A549 treated with RU486 at 1 μM for 4 hours (cell line): ENCODE data around the gene ATP6V0A1. TPM values are rescaled to one million over a fixed set of nuclear protein-coding genes. Genes with fewer than 3 reads are reported as not detected.

Source experiments
- total RNA-seq: library from RNA; stranded (reverse); fragments of 200-300 nt; extraction: Qiagen RNA extraction; gene quantifications from 5 replicates; pipeline ENCODE4 v1.2.3, GENCODE V29; 2022; ENCODE audit warnings: low read depth

ATP6V0A1 gene
- 35.1 to 45.6 TPM (median 43.9 TPM) in 5 replicates for total RNA-seq

DNA sequence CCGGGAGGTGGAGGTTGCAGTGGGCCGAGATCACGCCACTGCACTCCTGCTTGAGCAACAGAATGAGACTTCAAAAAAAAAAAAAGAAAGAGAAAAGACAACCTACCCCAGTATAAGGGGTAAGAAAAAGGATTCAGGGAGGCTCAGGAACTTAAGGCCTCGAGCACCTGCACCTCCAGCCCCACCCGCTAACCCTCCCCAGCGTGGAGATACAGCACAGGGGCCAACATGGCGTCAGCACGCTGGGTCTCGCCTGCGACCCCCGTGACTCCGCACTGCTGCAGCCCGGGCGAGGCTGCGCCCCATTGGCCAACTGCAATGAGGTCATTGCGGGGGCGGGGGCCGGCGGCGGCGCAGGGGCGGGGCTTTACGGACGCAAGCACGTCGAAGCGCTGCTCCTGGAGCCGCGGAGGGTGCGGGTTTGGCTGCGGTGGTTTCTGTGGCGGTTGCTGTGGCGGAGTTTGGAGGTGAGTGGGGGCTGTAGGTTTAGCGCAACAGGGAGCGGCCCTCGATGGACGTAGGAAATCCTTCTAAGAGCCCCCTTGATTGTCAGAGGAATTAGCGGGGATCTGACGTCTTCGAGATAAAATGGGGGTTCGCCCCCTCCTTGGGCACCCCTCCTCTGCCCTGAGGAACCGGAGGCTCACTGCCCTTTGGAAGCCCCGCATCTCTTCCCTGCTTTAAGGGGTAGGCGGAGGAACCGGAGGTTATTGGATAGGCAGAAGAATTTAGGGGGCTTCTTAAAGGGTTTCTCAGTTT, at the start of gene ATP6V0A1:
Gene ATP6V0A1, plus strand, starts transcription at position 382 of the 759 bp plus-strand sequence. CDS start 2,017 bp downstream, outside the sequence.

DNA sequence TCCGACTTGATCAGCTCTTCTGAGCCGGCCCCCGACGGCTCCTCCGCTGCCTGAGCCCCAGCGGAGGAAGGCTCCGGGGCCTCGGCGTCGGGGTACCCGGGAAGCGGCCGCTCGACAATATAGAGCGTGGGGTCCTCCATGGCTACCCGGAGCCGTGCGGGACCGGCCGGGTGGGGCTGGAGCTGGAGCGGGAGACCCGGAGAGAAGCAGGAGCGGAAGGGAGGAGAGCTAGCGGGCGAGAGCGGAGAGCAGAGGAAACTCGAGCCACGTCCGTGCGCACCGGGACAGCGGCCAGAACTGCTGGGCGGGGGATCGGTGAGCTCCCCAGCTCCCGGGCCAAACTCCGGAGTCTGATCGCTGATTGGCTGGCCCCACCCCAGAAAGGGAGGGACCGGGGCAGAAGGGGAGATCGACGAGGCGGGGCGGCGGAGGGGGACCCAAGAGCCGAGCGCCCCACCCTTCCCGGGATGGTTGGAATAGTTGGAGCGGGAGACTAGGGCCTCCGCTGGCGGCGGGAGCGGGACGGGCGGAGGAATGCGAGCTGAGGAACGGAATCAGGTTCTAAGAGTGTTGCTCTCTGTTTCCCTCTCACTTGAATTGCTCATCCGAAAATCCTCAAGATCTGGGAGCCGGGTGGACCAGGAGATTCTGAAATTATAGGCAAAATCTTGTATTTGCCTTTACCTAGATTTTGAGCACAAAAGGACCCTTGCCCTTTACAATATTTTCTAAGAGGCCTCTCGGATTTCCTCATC, 35.5 kb upstream of the ATP6V0A1 start, which contains the start of gene CAVIN1:
Gene CAVIN1, minus strand, starts transcription at position 299 of the 755 bp plus-strand sequence. Its CDS starts 159 bp downstream, at position 140.

DNA sequence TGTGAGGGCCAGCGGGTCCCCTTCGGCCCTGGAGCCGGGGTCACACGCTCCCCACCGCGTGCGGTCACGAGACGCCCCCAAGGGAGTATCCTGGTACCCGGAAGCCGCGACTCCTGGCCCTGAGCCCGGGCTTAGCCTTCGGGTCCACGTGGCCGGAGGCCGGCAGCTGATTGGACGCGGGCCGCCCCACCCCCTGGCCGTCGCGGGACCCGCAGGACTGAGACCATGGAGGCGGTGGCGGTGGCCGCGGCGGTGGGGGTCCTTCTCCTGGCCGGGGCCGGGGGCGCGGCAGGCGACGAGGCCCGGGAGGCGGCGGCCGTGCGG, 77.3 kb downstream of the ATP6V0A1 start, which contains the start of gene NAGLU:
Gene NAGLU, plus strand, starts transcription at position 194 of the 324 bp plus-strand sequence. Its CDS starts 32 bp downstream, at position 226.

DNA sequence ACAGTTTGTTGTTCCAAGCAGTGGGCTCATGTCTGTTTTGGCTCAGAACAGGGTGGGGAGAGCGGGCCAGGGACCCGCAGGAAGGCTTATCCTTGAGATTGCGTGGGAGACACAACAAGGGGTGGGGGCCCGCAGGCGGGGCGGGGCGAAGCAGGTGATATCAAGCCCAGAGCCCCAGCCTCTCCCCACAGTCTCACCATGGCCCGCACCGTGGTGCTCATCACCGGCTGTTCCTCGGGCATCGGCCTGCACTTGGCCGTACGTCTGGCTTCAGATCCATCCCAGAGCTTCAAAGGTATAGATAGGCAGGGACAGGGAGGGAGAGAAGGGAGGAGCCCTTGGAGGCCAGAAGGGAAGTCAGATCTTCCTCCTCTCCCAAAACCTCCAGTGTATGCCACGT, 94.1 kb downstream of the ATP6V0A1 start, which contains the start of gene HSD17B1:
Gene HSD17B1, plus strand, starts transcription at position 188 of the 400 bp plus-strand sequence. Its CDS starts 11 bp downstream, at position 199.

DNA sequence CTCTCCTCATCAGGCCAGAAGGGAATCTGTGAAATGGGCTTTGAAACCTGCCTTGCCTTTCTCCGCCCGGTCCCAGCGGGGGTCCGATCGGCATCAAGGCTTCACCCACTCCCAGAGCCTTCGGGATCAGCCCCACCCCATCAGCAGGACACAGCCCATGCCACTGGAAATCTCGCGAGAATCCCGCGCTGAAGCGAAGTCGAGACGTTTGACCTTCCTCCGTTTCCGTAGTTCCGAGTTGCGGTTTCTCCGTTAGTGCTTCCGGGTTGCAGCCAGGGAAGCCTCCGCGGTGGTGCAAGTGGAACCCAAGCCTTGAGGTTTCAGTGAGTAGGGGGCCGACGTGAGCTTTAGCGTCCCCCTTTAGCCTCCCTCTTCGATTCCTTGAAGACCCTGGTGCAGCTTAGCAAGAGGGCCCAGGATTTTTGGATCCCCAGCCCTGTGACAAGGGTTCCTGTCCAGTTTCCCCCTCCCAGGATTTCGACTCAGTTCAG, 103.3 kb downstream of the ATP6V0A1 start, which contains the start of gene COASY:
Gene COASY, plus strand, starts transcription at position 252 of the 491 bp plus-strand sequence. CDS start 475 bp downstream, outside the sequence.

DNA sequence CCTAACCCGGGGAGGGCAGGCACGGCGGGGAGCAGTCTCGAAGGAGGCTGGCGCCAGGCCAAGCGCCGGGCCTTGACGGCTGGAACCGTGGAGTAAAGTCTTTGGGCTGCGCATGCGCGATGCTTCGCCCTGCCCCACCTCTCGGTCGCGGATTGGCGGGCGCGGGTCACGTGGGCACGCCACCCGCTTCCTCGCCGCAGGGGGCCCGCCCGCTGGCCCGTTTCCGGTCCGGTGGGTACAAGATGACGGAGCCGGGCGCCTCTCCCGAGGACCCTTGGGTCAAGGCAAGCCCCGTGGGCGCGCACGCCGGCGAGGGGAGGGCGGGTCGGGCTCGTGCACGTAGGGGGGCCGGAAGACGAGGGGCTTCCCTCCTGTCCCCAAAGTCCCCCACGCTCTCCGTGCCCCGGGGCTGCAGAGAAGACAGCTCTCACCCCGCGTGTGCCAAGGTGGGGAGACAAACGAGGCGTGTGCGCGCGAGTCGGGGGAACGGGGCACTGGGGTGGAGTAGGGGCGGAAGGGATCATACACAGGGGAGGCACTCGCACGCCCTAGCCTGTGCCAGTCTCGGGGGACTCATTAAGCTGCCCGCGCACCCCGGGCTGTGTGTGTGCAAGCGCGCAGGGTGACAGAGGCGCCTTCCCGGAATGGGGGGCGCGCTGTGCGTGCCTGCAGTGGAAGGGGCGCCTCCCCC, 108.3 kb downstream of the ATP6V0A1 start, which contains the start of gene MLX:
Gene MLX, plus strand, starts transcription at position 218 of the 691 bp plus-strand sequence. Its CDS starts 25 bp downstream, at position 243.

Other genes starting within 250 kb of the ATP6V0A1 start
- gene STAT5B, start 182.5 kb upstream of the ATP6V0A1 start, total RNA-seq = 21.0 to 28.8 TPM (median 26.4 TPM) in 5 replicates
- gene STAT5A, start 170.4 kb upstream of the ATP6V0A1 start, total RNA-seq = 4.7 to 7.6 TPM (median 5.6 TPM) in 5 replicates
- gene STAT3, start 70.4 kb upstream of the ATP6V0A1 start, total RNA-seq = 75.3 to 78.0 TPM (median 76.5 TPM) in 5 replicates
- gene CAVIN1, start 35.6 kb upstream of the ATP6V0A1 start, total RNA-seq = 414 to 491 TPM (median 479 TPM) in 5 replicates
- 30.6 to 51.3 TPM (median 42.9 TPM) in 5 replicates for gene NAGLU, start 77.4 kb downstream of the ATP6V0A1 start, total RNA-seq
- 0.74 to 1.6 TPM (median 1.2 TPM) in 5 replicates for gene HSD17B1, start 94.0 kb downstream of the ATP6V0A1 start, total RNA-seq
- 103 to 140 TPM (median 121 TPM) in 5 replicates for gene COASY, start 103.3 kb downstream of the ATP6V0A1 start, total RNA-seq
- 52.8 to 64.7 TPM (median 57.9 TPM) in 5 replicates for gene MLX, start 108.2 kb downstream of the ATP6V0A1 start, total RNA-seq
- 34.1 to 40.6 TPM (median 38.3 TPM) in 5 replicates for gene PSMC3IP, start 118.9 kb downstream of the ATP6V0A1 start, total RNA-seq
- gene RETREG3, start 150.5 kb downstream of the ATP6V0A1 start, total RNA-seq = 26.5 to 30.0 TPM (median 28.4 TPM) in 5 replicates
- gene TUBG1, start 150.8 kb downstream of the ATP6V0A1 start, total RNA-seq = 139 to 156 TPM (median 151 TPM) in 5 replicates
- 16.9 to 25.5 TPM (median 22.6 TPM) in 5 replicates for gene TUBG2, start 200.4 kb downstream of the ATP6V0A1 start, total RNA-seq
- gene PLEKHH3, start 218.1 kb downstream of the ATP6V0A1 start, total RNA-seq = 12.2 to 19.5 TPM (median 17.5 TPM) in 5 replicates
- 0.28 to 0.61 TPM (median 0.35 TPM) in 5 replicates for gene CCR10, start 223.0 kb downstream of the ATP6V0A1 start, total RNA-seq
- 4.3 to 6.5 TPM (median 5.8 TPM) in 5 replicates for gene CNTNAP1, start 223.7 kb downstream of the ATP6V0A1 start, total RNA-seq